ENCODE data around the gene VAT1L. TPM values are rescaled to one million over a fixed set of nuclear protein-coding genes. Genes with fewer than 3 reads are reported as not detected.

VAT1L gene
- total and polyA plus RNA-seq, 10 of the 15 experiments (the other 5 are each of a cell fraction or from before 2014, with no cell fraction given): 0.06 to 0.18 (median 0.10) TPM; not detected in 5

GRCh38 chr16:77849646-77850258 lies 61.4 kb downstream of the VAT1L start:
- no peak overlapping the region for H3K4me2 ChIP-seq (ENCODE audit: control insufficient read depth, insufficient read depth)
- FAIRE-seq: no peak
- H3K9ac ChIP-seq (ENCODE audit: control insufficient read depth, insufficient read depth, low read length): no peak overlapping the region
- WGBS (ENCODE audit: insufficient coverage, insufficient replicate concordance, low lambda C conversion rate, missing lambda C conversion rate): 45% methylated on average over 13 of the region's 13 CpGs
- intact Hi-C loops (cut with micrococcal nuclease; ENCODE audit: unreplicated experiment) (no loop called here), in situ Hi-C loops (cut with MboI) (no loop called here)
- no peak for ATAC-seq
- DNase-seq (ENCODE audit: low read depth, low spot score): no peak
- peaks cover 0 to 2% of the 10 kb centered on the region in 2 experiments; a peak in 3 of 4 replicates for H3K27me3 ChIP-seq (replicated peaks in 1 of 2; ENCODE audit: control insufficient read depth in 2 of 2, insufficient read depth in 2 of 2, low read length in 1 of 2)
- no peak overlapping the region for H3K27ac ChIP-seq (ENCODE audit: control insufficient read depth, insufficient read depth)
- H4K20me1 ChIP-seq (ENCODE audit: control insufficient read depth, insufficient read depth): no peaks in the 10 kb centered on the region
- no peaks in the 10 kb centered on the region for H3K79me2 ChIP-seq (ENCODE audit: control insufficient read depth, insufficient read depth, low read length)
- no TSS peak for BruUV-seq (replicated peaks)
- H3K9me3 ChIP-seq (replicated peaks; ENCODE audit: control insufficient read depth, insufficient read depth, low read length): no peaks in the 10 kb centered on the region
- ChIA-PET RAD21 (ENCODE audit: unreplicated experiment) (no interaction called here), CTCF (no interaction called here), POLR2A (no interaction called here), SMC1A (ENCODE audit: uncharacterized antibody, unreplicated experiment) (no interaction called here)
- no peaks in the 10 kb centered on the region for H3K4me1 ChIP-seq (ENCODE audit: control insufficient read depth, insufficient read depth, low read length)
- no peaks in the 10 kb centered on the region for H3K36me3 ChIP-seq (ENCODE audit: control insufficient read depth in 2 of 2, insufficient read depth in 2 of 2, low read length in 1 of 2)
- TF ChIP-seq SP1 (IDR thresholded peaks at IDR 0.05; ENCODE audit: low read depth, low read length) (no peak), HDGF (IDR thresholded peaks at IDR 0.05) (no peak)
- H2AFZ ChIP-seq (ENCODE audit: control insufficient read depth, low read depth, low read length): no peak overlapping the region
- H3K4me3 ChIP-seq: no peak overlapping the region

DNA sequence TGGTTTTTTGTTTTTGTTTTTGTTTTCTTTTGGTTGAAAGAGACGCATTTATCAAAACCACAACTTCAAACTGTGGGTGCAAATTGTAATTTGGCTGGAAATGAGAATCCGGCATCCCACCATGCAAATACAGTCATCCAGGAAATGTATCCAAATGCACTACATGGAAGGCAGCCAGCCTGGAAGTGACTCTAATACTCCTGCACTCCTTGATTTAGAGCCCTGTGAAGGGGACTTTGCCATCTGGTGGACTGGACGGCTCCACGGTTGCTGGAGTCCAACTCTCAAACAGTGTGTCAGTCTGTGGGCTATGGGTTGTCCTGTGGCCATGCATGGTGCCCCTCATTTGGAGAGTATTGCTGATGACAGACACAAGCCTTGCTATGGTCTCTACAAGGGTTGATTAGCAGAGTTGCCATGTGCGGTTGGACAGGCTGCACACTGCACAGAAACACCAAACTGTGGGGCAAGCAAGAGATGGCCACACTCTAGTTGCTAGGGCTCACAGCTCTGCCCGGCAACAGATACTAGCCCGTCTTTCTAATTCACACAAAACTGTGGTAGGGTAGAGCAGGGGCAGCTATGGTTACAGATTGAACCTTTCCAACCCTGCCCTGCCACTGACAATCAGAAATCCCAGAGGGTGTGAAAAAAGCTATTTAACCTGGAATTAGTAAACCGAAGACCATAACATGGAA lies 62.4 kb downstream of the VAT1L start:
- FAIRE-seq (no peak), DNase-seq (ENCODE audit: low read depth, low spot score) (no peak), ATAC-seq (no peak)
- no peaks in the 10 kb centered on the region for H4K20me1 ChIP-seq (ENCODE audit: control insufficient read depth, insufficient read depth)
- ChIA-PET POLR2A (no interaction called here), RAD21 (ENCODE audit: unreplicated experiment) (no interaction called here), CTCF (no interaction called here), SMC1A (ENCODE audit: uncharacterized antibody, unreplicated experiment) (interaction anchor here (1.0 kb wide), 1 partner anchor 99 kb away, joined by 3 read pairs; no protein-coding TSS in a partner anchor)
- H3K4me1 ChIP-seq (ENCODE audit: control insufficient read depth, insufficient read depth, low read length): no peaks in the 10 kb centered on the region
- in situ Hi-C loops (cut with MboI): no loop called here
- H3K27ac ChIP-seq (ENCODE audit: control insufficient read depth, insufficient read depth): no peak overlapping the region
- no peaks in the 10 kb centered on the region for H3K9me3 ChIP-seq (replicated peaks; ENCODE audit: control insufficient read depth, insufficient read depth, low read length)
- no peak overlapping the region for H3K9ac ChIP-seq (ENCODE audit: control insufficient read depth, insufficient read depth, low read length)
- peaks cover 0 to 2% of the 10 kb centered on the region in 2 experiments; a peak in 3 of 4 replicates for H3K27me3 ChIP-seq (replicated peaks in 1 of 2; ENCODE audit: control insufficient read depth in 2 of 2, insufficient read depth in 2 of 2, low read length in 1 of 2)
- no TSS peak for BruUV-seq (replicated peaks)
- H3K4me3 ChIP-seq: no peak overlapping the region
- no peak overlapping the region for H2AFZ ChIP-seq (ENCODE audit: control insufficient read depth, low read depth, low read length)
- no peak overlapping the region for H3K4me2 ChIP-seq (ENCODE audit: control insufficient read depth, insufficient read depth)
- intact Hi-C loops (cut with micrococcal nuclease; ENCODE audit: unreplicated experiment): no loop called here
- H3K36me3 ChIP-seq (ENCODE audit: control insufficient read depth in 2 of 2, insufficient read depth in 2 of 2, low read length in 1 of 2): no peaks in the 10 kb centered on the region
- 38% methylated on average over 8 of the region's 8 CpGs for WGBS (ENCODE audit: insufficient coverage, insufficient replicate concordance, low lambda C conversion rate, missing lambda C conversion rate)
- H3K79me2 ChIP-seq (ENCODE audit: control insufficient read depth, insufficient read depth, low read length): no peaks in the 10 kb centered on the region
- TF ChIP-seq NR2C2 (IDR thresholded peaks at IDR 0.05; ENCODE audit: borderline replicate concordance, control insufficient read depth, insufficient read length, low read depth) (no peak), RUNX3 (IDR thresholded peaks at IDR 0.05; ENCODE audit: low read length) (no peak), SMAD1 (IDR thresholded peaks at IDR 0.05; ENCODE audit: low read depth, partially characterized antibody) (no peak), RELA (IDR thresholded peaks at IDR 0.05; ENCODE audit: borderline replicate concordance, partially characterized antibody) (no peak), NFIC (IDR thresholded peaks at IDR 0.05; ENCODE audit: low read depth, low read length) (no peak), JUND (IDR thresholded peaks at IDR 0.05; ENCODE audit: low read depth, low read length) (no peak), GATAD2B (conservative IDR thresholded peaks at IDR 0.05; ENCODE audit: low read depth) (no peak), CREM (IDR thresholded peaks at IDR 0.05; ENCODE audit: low read depth) (no peak), TCF12 (IDR thresholded peaks at IDR 0.05; ENCODE audit: low read depth, low read length) (no peak)
- TF ChIP-seq, protein P1, sequence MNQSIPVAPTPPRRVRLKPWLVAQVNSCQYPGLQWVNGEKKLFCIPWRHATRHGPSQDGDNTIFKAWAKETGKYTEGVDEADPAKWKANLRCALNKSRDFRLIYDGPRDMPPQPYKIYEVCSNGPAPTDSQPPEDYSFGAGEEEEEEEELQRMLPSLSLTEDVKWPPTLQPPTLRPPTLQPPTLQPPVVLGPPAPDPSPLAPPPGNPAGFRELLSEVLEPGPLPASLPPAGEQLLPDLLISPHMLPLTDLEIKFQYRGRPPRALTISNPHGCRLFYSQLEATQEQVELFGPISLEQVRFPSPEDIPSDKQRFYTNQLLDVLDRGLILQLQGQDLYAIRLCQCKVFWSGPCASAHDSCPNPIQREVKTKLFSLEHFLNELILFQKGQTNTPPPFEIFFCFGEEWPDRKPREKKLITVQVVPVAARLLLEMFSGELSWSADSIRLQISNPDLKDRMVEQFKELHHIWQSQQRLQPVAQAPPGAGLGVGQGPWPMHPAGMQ (IDR thresholded peaks at IDR 0.05; ENCODE audit: borderline replicate concordance): no peak
- TF ChIP-seq, protein P2, sequence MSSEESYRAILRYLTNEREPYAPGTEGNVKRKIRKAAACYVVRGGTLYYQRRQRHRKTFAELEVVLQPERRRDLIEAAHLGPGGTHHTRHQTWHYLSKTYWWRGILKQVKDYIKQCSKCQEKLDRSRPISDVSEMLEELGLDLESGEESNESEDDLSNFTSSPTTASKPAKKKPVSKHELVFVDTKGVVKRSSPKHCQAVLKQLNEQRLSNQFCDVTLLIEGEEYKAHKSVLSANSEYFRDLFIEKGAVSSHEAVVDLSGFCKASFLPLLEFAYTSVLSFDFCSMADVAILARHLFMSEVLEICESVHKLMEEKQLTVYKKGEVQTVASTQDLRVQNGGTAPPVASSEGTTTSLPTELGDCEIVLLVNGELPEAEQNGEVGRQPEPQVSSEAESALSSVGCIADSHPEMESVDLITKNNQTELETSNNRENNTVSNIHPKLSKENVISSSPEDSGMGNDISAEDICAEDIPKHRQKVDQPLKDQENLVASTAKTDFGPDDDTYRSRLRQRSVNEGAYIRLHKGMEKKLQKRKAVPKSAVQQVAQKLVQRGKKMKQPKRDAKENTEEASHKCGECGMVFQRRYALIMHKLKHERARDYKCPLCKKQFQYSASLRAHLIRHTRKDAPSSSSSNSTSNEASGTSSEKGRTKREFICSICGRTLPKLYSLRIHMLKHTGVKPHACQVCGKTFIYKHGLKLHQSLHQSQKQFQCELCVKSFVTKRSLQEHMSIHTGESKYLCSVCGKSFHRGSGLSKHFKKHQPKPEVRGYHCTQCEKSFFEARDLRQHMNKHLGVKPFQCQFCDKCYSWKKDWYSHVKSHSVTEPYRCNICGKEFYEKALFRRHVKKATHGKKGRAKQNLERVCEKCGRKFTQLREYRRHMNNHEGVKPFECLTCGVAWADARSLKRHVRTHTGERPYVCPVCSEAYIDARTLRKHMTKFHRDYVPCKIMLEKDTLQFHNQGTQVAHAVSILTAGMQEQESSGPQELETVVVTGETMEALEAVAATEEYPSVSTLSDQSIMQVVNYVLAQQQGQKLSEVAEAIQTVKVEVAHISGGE (CRISPR knock-in tag; IDR thresholded peaks at IDR 0.05): no peak
